Measurements from ENCODE around the gene COLEC11.

COLEC11 gene

DNA sequence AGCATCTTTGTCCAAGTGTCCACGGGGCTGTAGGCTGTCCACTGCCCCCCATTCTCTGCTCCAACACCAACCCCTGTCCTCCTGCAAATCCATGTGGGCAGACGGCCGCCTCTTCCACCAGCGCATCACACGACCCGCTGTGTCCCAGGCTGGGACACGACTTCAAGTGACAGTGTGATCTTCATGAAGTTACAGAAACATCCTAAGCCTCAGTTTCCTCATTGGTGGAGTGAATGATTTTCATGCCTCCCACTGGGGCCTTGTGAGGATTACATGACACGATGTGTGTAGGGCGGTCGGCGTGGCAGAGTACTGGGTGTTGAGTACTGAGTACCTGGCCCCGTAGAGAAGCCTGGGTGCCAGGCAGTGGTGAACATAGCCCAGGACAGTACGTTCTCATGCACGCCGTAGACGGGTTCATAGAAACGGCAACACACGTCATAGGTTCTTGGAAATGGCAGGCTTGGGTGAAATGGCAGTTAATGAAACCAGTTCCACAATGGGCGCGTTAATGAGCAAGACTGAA is 53.8 kb downstream of the COLEC11 start:
- H3K27ac ChIP-seq: no peak overlapping the region
- TF ChIP-seq, protein P1, sequence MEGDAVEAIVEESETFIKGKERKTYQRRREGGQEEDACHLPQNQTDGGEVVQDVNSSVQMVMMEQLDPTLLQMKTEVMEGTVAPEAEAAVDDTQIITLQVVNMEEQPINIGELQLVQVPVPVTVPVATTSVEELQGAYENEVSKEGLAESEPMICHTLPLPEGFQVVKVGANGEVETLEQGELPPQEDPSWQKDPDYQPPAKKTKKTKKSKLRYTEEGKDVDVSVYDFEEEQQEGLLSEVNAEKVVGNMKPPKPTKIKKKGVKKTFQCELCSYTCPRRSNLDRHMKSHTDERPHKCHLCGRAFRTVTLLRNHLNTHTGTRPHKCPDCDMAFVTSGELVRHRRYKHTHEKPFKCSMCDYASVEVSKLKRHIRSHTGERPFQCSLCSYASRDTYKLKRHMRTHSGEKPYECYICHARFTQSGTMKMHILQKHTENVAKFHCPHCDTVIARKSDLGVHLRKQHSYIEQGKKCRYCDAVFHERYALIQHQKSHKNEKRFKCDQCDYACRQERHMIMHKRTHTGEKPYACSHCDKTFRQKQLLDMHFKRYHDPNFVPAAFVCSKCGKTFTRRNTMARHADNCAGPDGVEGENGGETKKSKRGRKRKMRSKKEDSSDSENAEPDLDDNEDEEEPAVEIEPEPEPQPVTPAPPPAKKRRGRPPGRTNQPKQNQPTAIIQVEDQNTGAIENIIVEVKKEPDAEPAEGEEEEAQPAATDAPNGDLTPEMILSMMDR (conservative IDR thresholded peaks at IDR 0.05): no peak
- TF ChIP-seq ZFX (IDR thresholded peaks at IDR 0.05): no peak

GRCh38 chr2:3649581-3649980 is 54.7 kb downstream of the COLEC11 start:
- no peak overlapping the region for H3K27ac ChIP-seq

GRCh38 chr2:3650140-3650920 is 55.4 kb downstream of the COLEC11 start:
- TF ChIP-seq, protein P1 (conservative IDR thresholded peaks at IDR 0.05): no peak
- TF ChIP-seq ZFX (IDR thresholded peaks at IDR 0.05): no peak
- H3K27ac ChIP-seq: no peak overlapping the region

More at GRCh38 chr2:3649581-3649980, 54.7 kb downstream of the COLEC11 start:
- TF ChIP-seq ZFX (IDR thresholded peaks at IDR 0.05): no peak
- TF ChIP-seq, protein P1 (conservative IDR thresholded peaks at IDR 0.05): no peak

GRCh38 chr2:3651691-3652648 is 57.1 kb downstream of the COLEC11 start:
- TF ChIP-seq, protein P1 (conservative IDR thresholded peaks at IDR 0.05): no peak
- TF ChIP-seq ZFX (IDR thresholded peaks at IDR 0.05): no peak
- H3K27ac ChIP-seq: no peak overlapping the region

DNA sequence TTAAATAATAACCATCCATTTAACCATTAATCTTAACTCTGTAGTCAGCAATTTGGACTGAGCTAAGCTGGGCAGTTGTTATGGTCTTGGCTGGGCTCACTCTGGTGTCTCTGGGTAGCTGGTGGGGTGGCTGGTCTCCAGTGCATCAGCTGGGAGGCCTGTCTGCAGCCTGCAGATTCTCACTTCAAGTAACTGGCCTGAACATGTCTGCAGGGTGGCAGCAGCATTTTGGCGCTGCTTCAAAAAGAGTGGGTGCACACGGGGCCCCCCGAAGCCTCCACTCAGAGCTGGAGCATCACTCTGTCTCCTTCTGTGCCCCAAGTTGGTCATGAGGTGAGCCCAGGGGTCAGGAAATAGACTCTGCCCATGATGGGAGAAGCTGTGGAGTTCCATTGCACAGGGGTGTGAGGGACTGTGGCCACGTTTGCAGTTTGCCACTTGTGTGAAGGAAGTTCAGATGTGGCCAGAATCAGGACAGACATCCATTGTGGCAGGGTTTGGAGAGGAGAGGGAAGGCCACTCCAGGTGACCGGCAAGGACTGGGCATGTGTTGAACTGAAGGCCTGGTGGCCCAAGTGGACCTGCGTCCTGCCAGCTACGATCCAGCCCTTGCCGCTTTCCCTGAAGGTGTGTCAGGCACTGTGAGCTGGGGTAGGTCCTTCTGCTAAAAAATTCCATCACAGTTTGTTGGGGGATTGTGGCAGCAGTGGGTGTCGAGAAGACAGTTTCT is 58.1 kb downstream of the COLEC11 start:
- H3K27ac ChIP-seq: no peak overlapping the region
- no peak for TF ChIP-seq ZFX (IDR thresholded peaks at IDR 0.05)
- TF ChIP-seq, protein P1 (conservative IDR thresholded peaks at IDR 0.05): no peak

GRCh38 chr2:3654011-3654410 is 59.1 kb downstream of the COLEC11 start:
- H3K27ac ChIP-seq: no peak overlapping the region
- no peak for TF ChIP-seq ZFX (IDR thresholded peaks at IDR 0.05)
- TF ChIP-seq, protein P1 (conservative IDR thresholded peaks at IDR 0.05): no peak

All from C4-2B (cell line).